ENCODE data around the gene IFITM5.

- TF ChIP-seq EZH2 (IDR thresholded peaks at IDR 0.05) (no peak), POLR2AphosphoS5 (IDR thresholded peaks at IDR 0.05; ENCODE audit: borderline replicate concordance, low read depth, low read length) (no peak)
Observed at GRCh38 chr11:340539-341512, 41.5 kb upstream of the IFITM5 start.

Measured in SK-N-MC (cell line).